GM12891 (cell line): ENCODE data around the gene REEP5.

Experiments used
- POLR2A ChIP-seq: IDR thresholded peaks from 2 replicates; pipeline ENCODE4 v1.6.1; 2011; ENCODE audit warnings: low read depth, low read length, control low read depth
- POLR2AphosphoS5 ChIP-seq: IDR thresholded peaks from 2 replicates; pipeline ENCODE4 v1.6.1; 2011; ENCODE audit warnings: low read depth, low read length, control low read depth
- TAF1 ChIP-seq: IDR thresholded peaks from 2 replicates; pipeline ENCODE4 v1.6.1; 2011; ENCODE audit warnings: low read depth, low read length, control low read depth

- TF ChIP-seq POLR2AphosphoS5 (no peak), TAF1 (no peak), POLR2A (no peak)
Measured at GRCh38 chr5:112869948-112870347, 52.1 kb downstream of the REEP5 start.
